Suprapubic skin (tissue), 4 donors: ENCODE data around the gene EML4. TPM values are rescaled to one million over a fixed set of nuclear protein-coding genes. Genes with fewer than 3 reads are reported as not detected.

Experiments used
- DNase-seq, 2 donors: peaks; one replicate each; pipeline ENCODE4 v3.0.0-alpha.2; 2019; ENCODE audit warnings: low spot score in 2 of 2
- H3K27ac ChIP-seq: fragments of 200-600 bp; sonication (generic); one replicate; pipeline ENCODE4 v1.5.1; 2019
- H3K27me3 ChIP-seq: fragments of 200-600 bp; sonication (generic); one replicate; pipeline ENCODE4 v1.5.1; 2019
- H3K36me3 ChIP-seq: fragments of 200-600 bp; sonication (generic); one replicate; pipeline ENCODE4 v1.5.1; 2019
- H3K4me1 ChIP-seq: fragments of 200-600 bp; sonication (generic); one replicate; pipeline ENCODE4 v1.5.1; 2019
- H3K4me3 ChIP-seq: fragments of 200-600 bp; sonication (generic); one replicate; pipeline ENCODE4 v1.5.1; 2019; ENCODE audit warnings: mild to moderate bottlenecking
- H3K9me3 ChIP-seq: fragments of 200-600 bp; sonication (generic); one replicate; pipeline ENCODE4 v1.5.1; 2019
- EP300 ChIP-seq: sonication (generic); formaldehyde crosslinking; IDR thresholded peaks from one replicate; pipeline ENCODE4 v1.6.1; 2017; ENCODE audit warnings: antibody characterized with exemption
- POLR2A ChIP-seq, 2 donors: fragments of 450-650 bp; IDR thresholded peaks; one replicate each; pipeline ENCODE4 v1.6.1; 2017; ENCODE audit warnings: antibody characterized with exemption in 2 of 2, mild to moderate bottlenecking in 2 of 2, moderate library complexity in 2 of 2
- POLR2AphosphoS5 ChIP-seq, 3 donors: sonication (generic); formaldehyde crosslinking; IDR thresholded peaks; one replicate each; pipeline ENCODE4 v1.6.1; 2017; ENCODE audit warnings: antibody characterized with exemption in 3 of 3
- WGBS: methylation state at CpG from one replicate; pipeline ENCODE4 v1.1.5; 2018; 5-methylcytosine and 5-hydroxymethylcytosine counted together
- total RNA-seq, 4 donors: library from RNA; depleted of rRNA; stranded (reverse); fragments of >200 nt; gene quantifications; one replicate each; pipeline ENCODE4 v1.1.0, GENCODE V29; 2016
- TF ChIP-seq, protein P1 (sequence below), 2 donors: fragments of 200-600 bp in 1 of 2; fragments of 450-650 bp in 1 of 2; sonication (generic) in 1 of 2; IDR thresholded peaks; one replicate each; pipeline ENCODE4 v1.5.1; 2016 to 2019; ENCODE audit warnings: antibody characterized with exemption in 2 of 2, mild to moderate bottlenecking in 1 of 2, moderate library complexity in 1 of 2

The EML4 gene
- total RNA-seq, 4 donors from 2014 or later, result 38.9 to 67.1 (median 43.3) TPM

DNA sequence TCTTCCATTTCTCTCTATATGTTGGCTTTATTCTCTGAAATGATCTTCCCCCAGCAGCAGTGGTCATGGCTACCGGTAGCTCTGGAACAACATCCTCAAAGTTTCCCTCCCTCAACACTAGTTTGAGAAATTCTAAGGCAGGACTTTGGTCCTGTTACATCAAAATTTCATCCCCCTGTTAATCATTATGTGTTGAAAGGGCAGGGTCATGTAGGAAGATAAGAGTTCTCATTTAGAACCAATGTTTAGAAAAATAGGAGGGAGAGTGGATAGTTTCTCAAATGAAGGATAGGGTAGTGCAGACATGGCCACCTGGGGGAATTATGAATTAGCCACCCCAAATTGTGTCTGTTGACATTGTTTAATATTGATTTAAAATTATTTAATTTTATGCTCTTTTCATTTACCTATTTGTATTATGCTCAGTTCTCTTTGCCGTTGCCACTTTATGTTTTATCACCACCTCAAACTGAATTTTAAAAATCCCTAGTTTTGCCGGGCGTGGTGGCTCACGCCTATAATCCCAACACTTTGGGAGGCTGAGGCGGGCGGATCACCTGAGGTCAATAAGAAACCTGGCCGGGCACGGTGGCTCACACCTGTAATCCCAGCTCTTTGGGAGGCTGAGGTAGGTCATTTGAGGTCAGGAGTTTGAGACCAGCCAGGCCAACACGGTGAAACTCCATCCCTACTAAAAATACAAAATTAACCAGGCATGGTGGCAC is 22.3 kb downstream of the EML4 start:
- TF ChIP-seq EP300 (no peak), POLR2A (IDR thresholded peaks at IDR 0.05) (no peak), POLR2AphosphoS5 (IDR thresholded peaks at IDR 0.05) (no peak)
- TF ChIP-seq, protein P1, sequence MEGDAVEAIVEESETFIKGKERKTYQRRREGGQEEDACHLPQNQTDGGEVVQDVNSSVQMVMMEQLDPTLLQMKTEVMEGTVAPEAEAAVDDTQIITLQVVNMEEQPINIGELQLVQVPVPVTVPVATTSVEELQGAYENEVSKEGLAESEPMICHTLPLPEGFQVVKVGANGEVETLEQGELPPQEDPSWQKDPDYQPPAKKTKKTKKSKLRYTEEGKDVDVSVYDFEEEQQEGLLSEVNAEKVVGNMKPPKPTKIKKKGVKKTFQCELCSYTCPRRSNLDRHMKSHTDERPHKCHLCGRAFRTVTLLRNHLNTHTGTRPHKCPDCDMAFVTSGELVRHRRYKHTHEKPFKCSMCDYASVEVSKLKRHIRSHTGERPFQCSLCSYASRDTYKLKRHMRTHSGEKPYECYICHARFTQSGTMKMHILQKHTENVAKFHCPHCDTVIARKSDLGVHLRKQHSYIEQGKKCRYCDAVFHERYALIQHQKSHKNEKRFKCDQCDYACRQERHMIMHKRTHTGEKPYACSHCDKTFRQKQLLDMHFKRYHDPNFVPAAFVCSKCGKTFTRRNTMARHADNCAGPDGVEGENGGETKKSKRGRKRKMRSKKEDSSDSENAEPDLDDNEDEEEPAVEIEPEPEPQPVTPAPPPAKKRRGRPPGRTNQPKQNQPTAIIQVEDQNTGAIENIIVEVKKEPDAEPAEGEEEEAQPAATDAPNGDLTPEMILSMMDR (IDR thresholded peaks at IDR 0.05), result no peak
- WGBS, result 88% methylated on average over 10 of the region's 10 CpGs
- Histone ChIP-seq H3K4me1 (peaks cover 24% of the 10 kb centered on the region), H3K4me3 (no peak overlapping the region), H3K36me3 (no peaks in the 10 kb centered on the region), H3K27ac (no peak overlapping the region), H3K27me3 (no peaks in the 10 kb centered on the region), H3K9me3 (no peaks in the 10 kb centered on the region)
- no peak for DNase-seq

DNA sequence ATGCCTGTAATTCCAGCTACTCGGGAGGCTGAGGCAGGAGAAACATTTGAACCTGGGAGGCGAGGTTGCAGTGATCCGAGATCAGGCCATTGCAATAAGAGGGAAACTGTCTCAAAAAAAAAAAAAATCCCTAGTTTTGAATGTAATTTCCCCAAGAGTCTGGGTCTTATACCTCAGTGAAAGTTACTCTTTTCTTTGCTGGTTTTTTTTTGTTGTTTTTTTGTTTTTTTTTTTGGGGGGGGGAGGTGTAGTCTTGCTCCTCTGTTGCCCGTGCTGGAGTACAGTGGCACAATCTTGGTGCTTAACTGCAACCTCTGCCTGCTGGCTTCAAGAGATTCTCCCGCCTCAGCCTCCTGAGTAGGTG is 22.8 kb downstream of the EML4 start:
- H3K36me3 ChIP-seq, result no peaks in the 10 kb centered on the region
- TF ChIP-seq POLR2A (IDR thresholded peaks at IDR 0.05) (no peak), EP300 (no peak), POLR2AphosphoS5 (IDR thresholded peaks at IDR 0.05) (no peak)
- TF ChIP-seq, protein P1 (IDR thresholded peaks at IDR 0.05), result no peak
- peaks cover 24% of the 10 kb centered on the region for H3K4me1 ChIP-seq
- WGBS, result 93% methylated on average over 5 of the region's 5 CpGs
- H3K27ac ChIP-seq, result no peak overlapping the region
- DNase-seq, result no peak
- H3K9me3 ChIP-seq, result no peaks in the 10 kb centered on the region
- no peak overlapping the region for H3K4me3 ChIP-seq
- H3K27me3 ChIP-seq, result no peaks in the 10 kb centered on the region

DNA sequence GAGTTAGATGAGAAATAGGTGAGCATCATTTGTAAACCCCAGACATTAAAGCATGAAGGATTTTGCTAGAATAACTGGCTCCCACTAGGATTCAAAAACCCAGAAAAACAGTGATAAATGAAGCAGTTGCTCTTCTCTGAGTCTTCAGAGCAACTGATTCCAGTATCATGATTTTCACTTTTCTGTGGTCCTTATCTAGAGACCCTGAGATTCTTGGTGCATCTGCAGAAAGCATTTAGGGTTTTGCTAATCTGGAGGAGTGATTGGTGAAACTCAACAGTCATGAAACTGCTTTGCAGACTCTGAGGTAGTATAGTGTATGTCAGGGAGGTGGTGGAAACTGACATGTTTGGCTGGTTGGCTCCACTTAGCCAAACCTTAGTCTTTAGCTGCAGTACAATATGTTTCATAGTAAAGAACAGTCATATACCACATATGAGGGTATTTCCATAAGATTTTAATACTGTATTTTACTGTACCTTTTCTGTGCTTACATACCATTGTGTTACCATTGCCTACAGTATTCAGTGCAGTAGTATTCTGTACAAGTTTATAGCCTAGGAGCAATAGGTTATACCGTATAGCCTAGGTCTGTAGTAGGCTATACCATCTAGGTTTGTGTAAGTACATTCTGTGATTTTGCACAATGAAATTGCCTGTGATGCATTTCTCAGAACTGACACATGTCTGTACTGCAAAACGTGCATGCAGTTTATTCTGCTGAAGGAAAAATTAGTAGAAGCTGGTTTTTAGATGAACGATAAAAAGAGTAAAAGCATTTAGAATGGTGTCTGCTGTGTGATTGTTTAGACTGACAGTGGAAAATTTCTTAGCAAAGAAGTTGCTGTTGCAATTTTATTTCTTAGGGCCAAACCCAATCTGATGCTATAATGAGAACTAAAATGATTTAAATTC is 23.8 kb downstream of the EML4 start:
- DNase-seq, result no peak
- Histone ChIP-seq H3K9me3 (no peaks in the 10 kb centered on the region), H3K27ac (no peak overlapping the region), H3K4me1 (peaks cover 28% of the 10 kb centered on the region), H3K27me3 (no peaks in the 10 kb centered on the region), H3K36me3 (no peaks in the 10 kb centered on the region), H3K4me3 (no peak overlapping the region)
- no peak for TF ChIP-seq POLR2AphosphoS5 (IDR thresholded peaks at IDR 0.05)
- TF ChIP-seq, protein P1 (IDR thresholded peaks at IDR 0.05), result no peak
- no peak for TF ChIP-seq POLR2A (IDR thresholded peaks at IDR 0.05)
- TF ChIP-seq EP300, result no peak
- WGBS, result 60% methylated on average over 3 of the region's 3 CpGs

DNA sequence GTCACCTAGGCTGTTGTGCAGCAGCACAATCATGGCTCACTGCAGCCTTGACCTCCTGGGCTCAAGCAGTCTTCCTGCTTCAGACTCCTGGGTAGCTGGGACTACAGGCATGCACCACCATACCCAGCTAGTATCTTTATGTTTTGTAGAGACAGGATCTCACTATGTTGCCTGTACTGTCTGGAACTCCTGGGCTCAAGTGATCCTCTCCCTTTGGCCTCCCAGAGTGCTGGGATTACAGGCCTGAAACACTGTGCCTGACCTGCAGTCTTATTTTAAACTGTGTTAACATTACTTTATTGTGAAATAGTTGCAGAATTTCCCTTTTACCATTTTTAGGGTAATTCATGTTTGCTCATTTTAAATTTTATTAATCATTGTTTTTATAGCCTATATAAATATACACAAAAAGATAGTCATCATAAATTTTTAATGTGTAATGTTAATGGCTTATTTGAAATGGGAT is 24.6 kb downstream of the EML4 start:
- no peak for DNase-seq
- H3K36me3 ChIP-seq, result no peaks in the 10 kb centered on the region
- H3K9me3 ChIP-seq, result no peaks in the 10 kb centered on the region
- TF ChIP-seq POLR2A (IDR thresholded peaks at IDR 0.05), result no peak
- TF ChIP-seq, protein P1 (IDR thresholded peaks at IDR 0.05), result no peak
- no peak for TF ChIP-seq EP300
- TF ChIP-seq POLR2AphosphoS5 (IDR thresholded peaks at IDR 0.05), result no peak
- peaks cover 28% of the 10 kb centered on the region for H3K4me1 ChIP-seq
- no peak overlapping the region for H3K4me3 ChIP-seq
- H3K27me3 ChIP-seq, result no peaks in the 10 kb centered on the region
- H3K27ac ChIP-seq, result no peak overlapping the region

DNA sequence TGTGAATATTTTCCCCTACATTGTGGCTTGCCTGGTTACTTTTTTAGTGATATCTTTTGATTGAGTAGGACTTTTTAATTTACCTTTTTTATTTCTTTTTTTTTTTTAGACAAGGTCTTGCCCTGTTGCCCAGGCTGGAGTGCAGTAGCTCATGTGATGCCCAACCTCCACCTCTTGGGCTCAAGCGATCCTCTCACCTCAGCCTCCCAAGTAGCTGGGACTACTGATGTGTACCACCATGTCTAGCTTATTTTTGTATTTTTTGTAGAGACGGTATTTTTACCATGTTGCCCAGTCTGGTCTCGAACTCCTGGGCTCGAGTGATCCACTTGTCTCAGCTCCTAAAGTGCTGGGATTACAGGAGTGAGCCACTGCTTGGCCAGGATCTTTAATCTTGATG is 25.3 kb downstream of the EML4 start:
- no peak for DNase-seq
- no peak overlapping the region for H3K4me3 ChIP-seq
- peaks cover 28% of the 10 kb centered on the region for H3K4me1 ChIP-seq
- 92% methylated on average over 4 of the region's 4 CpGs for WGBS
- H3K27ac ChIP-seq, result no peak overlapping the region
- H3K27me3 ChIP-seq, result no peaks in the 10 kb centered on the region
- no peaks in the 10 kb centered on the region for H3K36me3 ChIP-seq
- H3K9me3 ChIP-seq, result no peaks in the 10 kb centered on the region
- TF ChIP-seq POLR2AphosphoS5 (IDR thresholded peaks at IDR 0.05), result no peak
- TF ChIP-seq POLR2A (IDR thresholded peaks at IDR 0.05), result no peak
- TF ChIP-seq, protein P1 (IDR thresholded peaks at IDR 0.05), result no peak
- TF ChIP-seq EP300, result no peak
